PC-3 (cell line): ENCODE data around the gene PCBP3. TPM values are rescaled to one million over a fixed set of nuclear protein-coding genes. Genes with fewer than 3 reads are reported as not detected.
"Not testable (repeated sequence)": the region's sequence is repeated elsewhere in the genome, so short reads cannot be mapped to it uniquely, and the experiment has no call there.

Experiments
- ATAC-seq: fragments of 200-7000 bp; cut with Tn5 transposase; 2 replicates; pipeline ENCODE4 v1.9.1; 2020; ENCODE audit warnings: mild to moderate bottlenecking, moderate library complexity
- BruUV-seq: library from RNA; stranded (reverse); fragments of 400-500 nt; replicated peaks from 2 replicates; lab custom pipeline; 2021; lab: Mats Ljungman, UMichigan
- CTCF ChIA-PET: fragments of 300-600 bp; sonication (Branson Sonifier 250); formaldehyde crosslinking; loops from one replicate; lab custom pipeline; 2022; ENCODE audit warnings: antibody characterized with exemption; lab: Charles Lee
- POLR2A ChIA-PET: fragments of 300-600 bp; sonication (Branson Sonifier 250); formaldehyde crosslinking; loops from one replicate; lab custom pipeline; 2022; ENCODE audit warnings: antibody characterized with exemption; ENCODE audit not compliant: unreplicated experiment; lab: Charles Lee
- DNase-seq: peaks from one replicate; pipeline ENCODE4 v3.0.0-alpha.2; 2015
- H2AFZ ChIP-seq: fragments of 300-600 bp; sonication (generic); 2 replicates; pipeline ENCODE4 v1.6.0; 2016; ENCODE audit warnings: antibody characterized with exemption, low read length
- H3F3A ChIP-seq: fragments of 300-600 bp; sonication (generic); one replicate; pipeline ENCODE4 v1.6.0; 2017; ENCODE audit warnings: antibody characterized with exemption, low read length, control low read depth, mild to moderate bottlenecking; ENCODE audit not compliant: unreplicated experiment
- H3K27ac ChIP-seq: fragments of 300-600 bp; sonication (generic); 2 replicates; pipeline ENCODE4 v1.5.1; 2016; ENCODE audit warnings: mild to moderate bottlenecking, low read length
- H3K27me3 ChIP-seq: fragments of 300-600 bp; sonication (generic); 2 replicates; pipeline ENCODE4 v1.6.1; 2016; ENCODE audit warnings: low read length, mixed read lengths
- H3K36me3 ChIP-seq: fragments of 300-600 bp; sonication (generic); 2 replicates; pipeline ENCODE4 v1.6.1; 2016; ENCODE audit warnings: low read depth, mixed run types, low read length, mixed read lengths
- H3K4me1 ChIP-seq: fragments of 300-600 bp; sonication (generic); 2 replicates; pipeline ENCODE4 v1.5.1; 2016; ENCODE audit warnings: low read length; ENCODE audit not compliant: insufficient read depth
- H3K4me2 ChIP-seq: fragments of 300-600 bp; sonication (generic); 2 replicates; pipeline ENCODE4 v1.6.0; 2016; ENCODE audit warnings: low read length
- H3K4me3 ChIP-seq: fragments of 300-600 bp; sonication (generic); 2 replicates; pipeline ENCODE4 v1.5.1; 2016; ENCODE audit warnings: mild to moderate bottlenecking, low read length, mixed read lengths
- H3K79me2 ChIP-seq: fragments of 300-600 bp; sonication (generic); 2 replicates; pipeline ENCODE4 v1.6.1; 2017; ENCODE audit warnings: low read length, mixed read lengths
- H3K9ac ChIP-seq: fragments of 300-600 bp; sonication (generic); 2 replicates; pipeline ENCODE4 v1.6.0; 2016; ENCODE audit warnings: mild to moderate bottlenecking, low read length
- H3K9me2 ChIP-seq: fragments of 300-600 bp; sonication (generic); replicated peaks from 2 replicates; pipeline ENCODE4 v1.6.1; 2016; ENCODE audit warnings: mixed run types, low read length, mixed read lengths
- H3K9me3 ChIP-seq: fragments of 300-600 bp; sonication (generic); 2 replicates; pipeline ENCODE4 v1.6.1; 2016; ENCODE audit warnings: low read length, mixed read lengths
- H4K20me1 ChIP-seq: fragments of 300-600 bp; sonication (generic); 2 replicates; pipeline ENCODE4 v1.6.1; 2016; ENCODE audit warnings: low read length, mixed read lengths
- EZH2 ChIP-seq: fragments of 300-600 bp; sonication (generic); IDR thresholded peaks from one replicate; pipeline ENCODE4 v1.6.1; 2017; ENCODE audit warnings: antibody characterized with exemption, mild to moderate bottlenecking, low read length; ENCODE audit not compliant: unreplicated experiment
- EZH2phosphoT487 ChIP-seq: fragments of 300-600 bp; sonication (generic); IDR thresholded peaks from 2 replicates; pipeline ENCODE4 v1.6.1; 2018; ENCODE audit warnings: mild to moderate bottlenecking, antibody characterized with exemption, low read length, borderline replicate concordance
- intact Hi-C: fragments of 100-400 bp; cut with micrococcal nuclease; formaldehyde crosslinking; loops from 2 replicates; pipeline ENCODE4 v1.9.0; 2023
- total RNA-seq: library from RNA; depleted of rRNA; stranded (reverse); fragments of >200 nt; gene quantifications from 2 replicates; pipeline ENCODE4 v1.2.3, GENCODE V29; 2014
- TF ChIP-seq, protein P1 (sequence below): fragments of 300-600 bp; sonication (generic); conservative IDR thresholded peaks from 2 replicates; pipeline ENCODE4 v1.5.1; 2017; ENCODE audit warnings: antibody characterized with exemption, low read depth, mild to moderate bottlenecking, low read length

Gene PCBP3
- total RNA-seq, 1 experiment from 2014 or later = 2.4 TPM

DNA sequence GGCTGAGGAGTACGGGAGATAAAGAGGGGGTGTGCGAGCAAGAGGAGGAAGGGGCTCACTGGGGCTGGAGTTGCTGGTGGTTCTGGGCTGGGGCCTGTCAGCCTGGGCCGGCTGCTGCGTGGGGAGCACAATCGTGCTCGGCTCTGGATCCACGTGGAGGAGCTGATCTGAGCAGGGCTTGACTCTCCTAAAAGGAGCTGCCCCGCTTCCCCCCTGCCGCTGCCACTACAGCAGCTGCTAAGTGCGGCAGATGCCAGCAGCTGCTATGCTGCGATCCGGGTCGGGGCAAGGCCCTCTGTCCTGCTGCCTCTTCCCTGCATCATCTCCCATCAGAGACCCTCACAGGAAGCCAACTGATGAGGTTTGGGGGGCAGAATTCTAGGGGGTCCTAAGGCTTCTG, 165.9 kb downstream of the PCBP3 start:
- intact Hi-C loops = no loop called here
- Histone ChIP-seq H3K9me2 (no peaks in the 10 kb centered on the region), H3K27ac (no peak overlapping the region), H3K4me3 (no peak overlapping the region), H3K79me2 (no peaks in the 10 kb centered on the region), H3K4me1 (no peaks in the 10 kb centered on the region), H4K20me1 (no peaks in the 10 kb centered on the region), H3K27me3 (no peaks in the 10 kb centered on the region), H2AFZ (no peak overlapping the region), H3K9me3 (peaks cover 8% of the 10 kb centered on the region), H3K4me2 (no peak overlapping the region), H3F3A (peaks cover 9% of the 10 kb centered on the region), H3K9ac (no peak overlapping the region), H3K36me3 (no peaks in the 10 kb centered on the region)
- no peak for DNase-seq
- ChIA-PET CTCF (no interaction called here), POLR2A (no interaction called here)
- no peak for TF ChIP-seq EZH2phosphoT487
- TF ChIP-seq EZH2 = no peak
- TF ChIP-seq, protein P1, sequence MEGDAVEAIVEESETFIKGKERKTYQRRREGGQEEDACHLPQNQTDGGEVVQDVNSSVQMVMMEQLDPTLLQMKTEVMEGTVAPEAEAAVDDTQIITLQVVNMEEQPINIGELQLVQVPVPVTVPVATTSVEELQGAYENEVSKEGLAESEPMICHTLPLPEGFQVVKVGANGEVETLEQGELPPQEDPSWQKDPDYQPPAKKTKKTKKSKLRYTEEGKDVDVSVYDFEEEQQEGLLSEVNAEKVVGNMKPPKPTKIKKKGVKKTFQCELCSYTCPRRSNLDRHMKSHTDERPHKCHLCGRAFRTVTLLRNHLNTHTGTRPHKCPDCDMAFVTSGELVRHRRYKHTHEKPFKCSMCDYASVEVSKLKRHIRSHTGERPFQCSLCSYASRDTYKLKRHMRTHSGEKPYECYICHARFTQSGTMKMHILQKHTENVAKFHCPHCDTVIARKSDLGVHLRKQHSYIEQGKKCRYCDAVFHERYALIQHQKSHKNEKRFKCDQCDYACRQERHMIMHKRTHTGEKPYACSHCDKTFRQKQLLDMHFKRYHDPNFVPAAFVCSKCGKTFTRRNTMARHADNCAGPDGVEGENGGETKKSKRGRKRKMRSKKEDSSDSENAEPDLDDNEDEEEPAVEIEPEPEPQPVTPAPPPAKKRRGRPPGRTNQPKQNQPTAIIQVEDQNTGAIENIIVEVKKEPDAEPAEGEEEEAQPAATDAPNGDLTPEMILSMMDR = no peak
- BruUV-seq = no TSS peak
- ATAC-seq = no peak

- Histone ChIP-seq H3K27me3 (no peaks in the 10 kb centered on the region), H3F3A (peaks cover 9% of the 10 kb centered on the region), H3K9ac (no peak overlapping the region), H3K79me2 (no peaks in the 10 kb centered on the region), H3K36me3 (no peaks in the 10 kb centered on the region), H4K20me1 (no peaks in the 10 kb centered on the region), H3K9me2 (no peaks in the 10 kb centered on the region), H2AFZ (no peak overlapping the region), H3K4me1 (no peaks in the 10 kb centered on the region), H3K4me2 (no peak overlapping the region), H3K27ac (no peak overlapping the region), H3K4me3 (no peak overlapping the region), H3K9me3 (peaks cover 8% of the 10 kb centered on the region)
- ChIA-PET CTCF (no interaction called here), POLR2A (no interaction called here)
- no peak for ATAC-seq
- BruUV-seq = no TSS peak
- no peak for DNase-seq
- no peak for TF ChIP-seq EZH2
- no peak for TF ChIP-seq EZH2phosphoT487
- TF ChIP-seq, protein P1 = no peak
- intact Hi-C loops = no loop called here
Observed at GRCh38 chr21:45811136-45811535, 167.6 kb downstream of the PCBP3 start.

DNA sequence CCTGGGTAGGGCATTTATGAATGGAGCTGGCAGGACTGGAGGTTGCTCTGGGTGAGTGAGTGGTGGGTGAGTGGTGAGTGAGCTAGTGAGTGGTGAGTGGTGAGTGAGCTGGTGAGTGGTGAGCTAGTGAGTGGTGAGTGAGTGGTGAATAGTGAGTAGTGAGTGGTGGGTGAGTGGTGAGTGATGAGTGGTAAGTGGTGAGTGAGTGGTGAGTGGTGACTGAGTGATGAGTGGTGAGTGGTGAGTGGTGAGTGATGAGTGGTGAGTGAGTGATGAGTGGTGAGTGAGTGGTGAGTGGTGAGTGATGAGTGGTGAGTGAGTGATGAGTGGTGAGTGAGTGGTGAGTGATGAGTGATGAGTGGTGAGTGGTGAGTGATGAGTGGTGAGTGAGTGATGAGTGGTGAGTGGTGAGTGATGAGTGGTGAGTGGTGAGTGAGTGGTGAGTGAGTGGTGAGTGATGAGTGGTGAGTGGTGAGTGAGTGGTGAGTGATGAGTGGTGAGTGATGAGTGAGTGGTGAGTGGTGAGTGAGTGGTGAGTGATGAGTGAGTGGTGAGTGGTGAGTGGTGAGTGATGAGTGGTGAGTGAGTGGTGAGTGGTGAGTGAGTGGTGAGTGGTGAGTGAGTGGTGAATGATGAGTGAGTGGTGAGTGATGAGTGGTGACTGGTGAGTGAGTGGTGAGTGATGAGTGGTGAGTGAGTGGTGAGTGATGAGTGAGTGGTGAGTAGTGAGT, 170.8 kb downstream of the PCBP3 start:
- H2AFZ ChIP-seq, H3K27me3 ChIP-seq, ATAC-seq, H3K9ac ChIP-seq, H3K4me3 ChIP-seq, H3K79me2 ChIP-seq, H4K20me1 ChIP-seq, H3K4me2 ChIP-seq, POLR2A ChIA-PET, H3K9me3 ChIP-seq, DNase-seq, H3K36me3 ChIP-seq, BruUV-seq, intact Hi-C loops, CTCF ChIA-PET, H3K9me2 ChIP-seq: not testable (repeated sequence)
- Histone ChIP-seq H3K4me1 (peaks cover 17% of the 10 kb centered on the region), H3K27ac (peak overlapping the region; percentile 58), H3F3A (peaks cover 14% of the 10 kb centered on the region)

- DNase-seq, ATAC-seq, POLR2A ChIA-PET, H3K36me3 ChIP-seq, H3K9ac ChIP-seq, H3K27me3 ChIP-seq, CTCF ChIA-PET, H4K20me1 ChIP-seq, H3K4me2 ChIP-seq, BruUV-seq, H3K4me3 ChIP-seq, H3K9me3 ChIP-seq, H3K9me2 ChIP-seq, intact Hi-C loops, H3K79me2 ChIP-seq, H3K27ac ChIP-seq, H2AFZ ChIP-seq: not testable (repeated sequence)
- Histone ChIP-seq H3K4me1 (peaks cover 29% of the 10 kb centered on the region), H3F3A (peaks cover 14% of the 10 kb centered on the region)
Observed at GRCh38 chr21:45815781-45816180, 172.3 kb downstream of the PCBP3 start.
